ENCODE data around the gene UBE2D2.

GRCh38 chr5:139649082-139649991 lies 88.2 kb downstream of the UBE2D2 start:
- TF ChIP-seq EZH2phosphoT487 (IDR thresholded peaks at IDR 0.05; ENCODE audit: insufficient read depth, low read depth) (no peak), EZH2 (IDR thresholded peaks at IDR 0.05; ENCODE audit: insufficient read depth, poor library complexity, severe bottlenecking) (no peak)

All from GM23248 (cell line).